Metanephros (tissue), 2 donors: ENCODE measurements around the gene TBC1D8. TPM values are rescaled to one million over a fixed set of nuclear protein-coding genes. Genes with fewer than 3 reads are reported as not detected.

Experiments used
- small RNA-seq: library from RNA; depleted of rRNA; stranded (forward); fragments of <200 nt; gene quantifications from one replicate; pipeline ENCODE3, GENCODE V24; 2014; ENCODE audit warnings: low replicate concordance
- total RNA-seq: library from RNA; depleted of rRNA; stranded (reverse); fragments of >200 nt; gene quantifications from one replicate; pipeline ENCODE4 v1.2.3, GENCODE V29; 2014

The TBC1D8 gene
- total RNA-seq: 34.9 TPM

DNA sequence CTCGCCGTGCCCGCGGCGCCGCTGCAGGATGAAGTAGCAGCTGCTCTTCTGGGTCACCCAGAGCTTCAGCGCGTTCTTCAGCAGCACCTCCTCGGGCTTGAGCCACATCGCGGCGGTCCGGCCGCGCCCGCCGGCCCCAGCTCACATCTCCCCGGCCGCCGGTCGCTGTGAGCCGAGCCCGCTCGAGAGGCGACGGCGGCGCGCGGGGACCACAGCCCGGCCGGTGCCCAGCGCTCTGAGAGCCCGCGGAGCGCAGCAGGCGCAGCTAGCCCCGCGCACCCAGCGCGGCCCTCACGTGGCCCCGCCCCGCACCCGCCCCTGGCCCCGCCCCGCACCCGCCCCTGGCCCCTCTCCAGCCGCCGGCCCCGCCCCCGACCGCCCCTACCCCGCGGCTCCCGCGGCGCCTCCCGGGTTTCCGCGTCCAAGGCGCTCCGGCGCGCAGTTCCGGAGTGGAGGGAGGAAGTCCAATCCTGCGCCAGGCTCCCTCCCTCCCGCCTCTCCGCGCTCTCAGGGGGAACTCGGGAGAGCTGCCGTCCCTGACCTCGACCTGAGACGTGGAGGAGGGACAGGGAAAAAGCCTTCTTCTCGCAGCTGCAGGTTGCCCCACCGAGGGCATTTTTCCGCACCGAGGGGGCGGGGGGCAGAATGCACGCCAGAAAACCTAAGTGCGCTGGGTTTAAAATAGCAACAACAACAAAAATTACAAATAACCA is at the start of gene TBC1D8:
Gene TBC1D8, minus strand, starts transcription at position 237 of the 713 bp plus-strand sequence. Its CDS starts 129 bp downstream, at position 108.

GRCh38 chr2:101001691-101002561 is 149.3 kb downstream of the TBC1D8 start, which contains the start of gene RPL31:
Gene RPL31, plus strand, starts transcription at chr2:101002289. Its CDS starts 413 bp downstream, at chr2:101002702.

Small RNAs within 50 kb of the gene (small RNA-seq; reads per million reads assigned to genes)
- not detected for gene BBIP1P1

Other genes starting within 250 kb of the TBC1D8 start
- 1,192 TPM for gene RPL31, start 149.1 kb downstream of the TBC1D8 start, total RNA-seq
- gene CNOT11, start 101.5 kb upstream of the TBC1D8 start, total RNA-seq: 22.5 TPM
- 78.4 TPM for gene RNF149, start 157.3 kb upstream of the TBC1D8 start, total RNA-seq
- 1.6 TPM for gene CREG2, start 236.1 kb upstream of the TBC1D8 start, total RNA-seq